Measurements from ENCODE around the gene RTTN. TPM values are rescaled to one million over a fixed set of nuclear protein-coding genes. Genes with fewer than 3 reads are reported as not detected.

RTTN gene
- polyA plus RNA-seq, 1 donor (not counting 4 experiments of a cell fraction or from before 2014, with no cell fraction given), result 77.3 TPM

DNA sequence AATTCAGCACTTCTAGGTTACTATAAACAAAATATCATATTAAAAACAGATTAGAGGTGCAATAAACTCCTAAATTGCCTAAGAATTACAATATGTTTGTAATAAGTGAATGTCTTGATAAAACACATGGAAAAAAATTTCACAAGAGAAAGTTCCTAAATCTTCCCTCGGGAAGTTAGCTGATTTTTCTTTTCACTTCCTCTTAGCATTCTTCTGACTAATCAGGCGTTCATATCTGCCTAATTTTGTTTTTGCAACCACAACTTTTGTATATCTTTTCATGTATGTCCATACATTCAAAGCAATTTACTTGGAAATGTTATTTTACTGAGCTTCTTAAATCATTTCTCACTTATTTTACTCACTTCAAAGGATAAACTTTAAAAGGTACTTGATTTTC is 88.5 kb downstream of the RTTN start:
- H3K4me3 ChIP-seq (ENCODE audit: control insufficient read depth in 2 of 3, extremely low read depth in 1 of 3, insufficient read depth in 2 of 3, low read depth in 1 of 3, low read length in 3 of 3), result no peak overlapping the region
- DNase-seq (ENCODE audit: low read depth, low spot score), result no peak
- H3K79me2 ChIP-seq (ENCODE audit: control insufficient read depth, insufficient read depth, low read length), result no peaks in the 10 kb centered on the region
- FAIRE-seq, result no peak
- no peaks in the 10 kb centered on the region for H3K36me3 ChIP-seq (ENCODE audit: control insufficient read depth in 2 of 2, extremely low read depth in 1 of 2, insufficient read depth in 2 of 2, low read length in 2 of 2)
- dilution Hi-C loops (cut with MboI; ENCODE audit: extremely low pct_ligation_motif_present, low sequenced_read_pairs), result no loop called here
- no peak overlapping the region for H3K27ac ChIP-seq (ENCODE audit: control insufficient read depth, insufficient read depth, low read length)
- H4K20me1 ChIP-seq (ENCODE audit: control insufficient read depth, extremely low read depth, insufficient read depth, low read length), result no peaks in the 10 kb centered on the region
- no peaks in the 10 kb centered on the region for H3K9me1 ChIP-seq (ENCODE audit: control insufficient read depth, extremely low read depth, insufficient read depth, low read length)
- no peaks in the 10 kb centered on the region for H3K9me3 ChIP-seq (ENCODE audit: control insufficient read depth, low read depth, low read length)
- H3K9ac ChIP-seq (ENCODE audit: control insufficient read depth, extremely low read depth, insufficient read depth, low read length), result no peak overlapping the region
- no peak overlapping the region for H2AFZ ChIP-seq (ENCODE audit: control insufficient read depth, low read length)
- no peak overlapping the region for H3K4me2 ChIP-seq (ENCODE audit: control insufficient read depth, extremely low read depth, insufficient read depth, low read depth, low read length)
- TF ChIP-seq EZH2 (IDR thresholded peaks at IDR 0.05; ENCODE audit: low read length) (no peak), CTCF (optimal IDR thresholded peaks at IDR 0.05 in 1 of 3, IDR thresholded peaks at IDR 0.05 in 1 of 3, conservative IDR thresholded peaks at IDR 0.05 in 1 of 3; ENCODE audit: extremely low read depth in 1 of 3, insufficient read depth in 2 of 3, low read length in 3 of 3) (no peak)
- peaks cover 3% of the 10 kb centered on the region for H3K4me1 ChIP-seq (ENCODE audit: control insufficient read depth, extremely low read depth, insufficient read depth, low read length)
- H3K27me3 ChIP-seq (ENCODE audit: control insufficient read depth, extremely low read depth, insufficient read depth, low read length), result no peaks in the 10 kb centered on the region

GRCh38 chr18:70113511-70113910 is 92.0 kb downstream of the RTTN start:
- Histone ChIP-seq H3K27ac (ENCODE audit: control insufficient read depth, insufficient read depth, low read length) (no peak overlapping the region), H3K4me3 (ENCODE audit: control insufficient read depth in 2 of 3, extremely low read depth in 1 of 3, insufficient read depth in 2 of 3, low read depth in 1 of 3, low read length in 3 of 3) (no peak overlapping the region), H3K9ac (ENCODE audit: control insufficient read depth, extremely low read depth, insufficient read depth, low read length) (no peak overlapping the region), H2AFZ (ENCODE audit: control insufficient read depth, low read length) (no peak overlapping the region), H3K9me3 (ENCODE audit: control insufficient read depth, low read depth, low read length) (no peaks in the 10 kb centered on the region), H3K9me1 (ENCODE audit: control insufficient read depth, extremely low read depth, insufficient read depth, low read length) (no peaks in the 10 kb centered on the region), H3K79me2 (ENCODE audit: control insufficient read depth, insufficient read depth, low read length) (no peaks in the 10 kb centered on the region), H4K20me1 (ENCODE audit: control insufficient read depth, extremely low read depth, insufficient read depth, low read length) (no peaks in the 10 kb centered on the region), H3K4me2 (ENCODE audit: control insufficient read depth, extremely low read depth, insufficient read depth, low read depth, low read length) (no peak overlapping the region), H3K36me3 (ENCODE audit: control insufficient read depth in 2 of 2, extremely low read depth in 1 of 2, insufficient read depth in 2 of 2, low read length in 2 of 2) (no peaks in the 10 kb centered on the region), H3K27me3 (ENCODE audit: control insufficient read depth, extremely low read depth, insufficient read depth, low read length) (no peaks in the 10 kb centered on the region), H3K4me1 (ENCODE audit: control insufficient read depth, extremely low read depth, insufficient read depth, low read length) (peaks cover 3% of the 10 kb centered on the region)
- dilution Hi-C loops (cut with MboI; ENCODE audit: extremely low pct_ligation_motif_present, low sequenced_read_pairs), result no loop called here
- no peak for FAIRE-seq
- TF ChIP-seq EZH2 (IDR thresholded peaks at IDR 0.05; ENCODE audit: low read length), result no peak
- TF ChIP-seq CTCF (optimal IDR thresholded peaks at IDR 0.05 in 1 of 3, IDR thresholded peaks at IDR 0.05 in 1 of 3, conservative IDR thresholded peaks at IDR 0.05 in 1 of 3; ENCODE audit: extremely low read depth in 1 of 3, insufficient read depth in 2 of 3, low read length in 3 of 3), result no peak
- no peak for DNase-seq (ENCODE audit: low read depth, low spot score)

Data from keratinocyte (primary cell).